H9 (cell line): ENCODE data around the gene BRD8. TPM values are rescaled to one million over a fixed set of nuclear protein-coding genes. Genes with fewer than 3 reads are reported as not detected.
A peak's percentile ranks its signal among the peaks of the same experiment; 100 is the strongest.

Experiments used
- DNase-seq: peaks from one replicate; pipeline ENCODE4 v3.0.0-alpha.2; 2017
- H2AFZ ChIP-seq: one replicate; pipeline ENCODE4 v1.6.1; 2013; ENCODE audit warnings: mild to moderate bottlenecking, low read length, control low read depth, moderate library complexity
- H2AK5ac ChIP-seq: 2 replicates; pipeline ENCODE4 v1.6.1; 2013; ENCODE audit warnings: low read length, control low read depth, mixed read lengths; ENCODE audit not compliant: insufficient read length
- H2BK120ac ChIP-seq: one replicate; pipeline ENCODE4 v1.6.1; 2013; ENCODE audit warnings: low read depth, mild to moderate bottlenecking, low read length, control low read depth, inconsistent platforms; ENCODE audit not compliant: poor library complexity, severe bottlenecking
- H2BK12ac ChIP-seq: 2 replicates; pipeline ENCODE4 v1.6.1; 2013; ENCODE audit warnings: low read length, control low read depth, mixed read lengths, low read depth; ENCODE audit not compliant: insufficient read length
- H2BK15ac ChIP-seq: 2 replicates; pipeline ENCODE4 v1.6.1; 2013; ENCODE audit warnings: low read depth, low read length, control low read depth
- H2BK20ac ChIP-seq: one replicate; pipeline ENCODE4 v1.6.1; 2013; ENCODE audit warnings: low read depth, mild to moderate bottlenecking, low read length, control low read depth, inconsistent platforms; ENCODE audit not compliant: poor library complexity, severe bottlenecking
- H2BK5ac ChIP-seq: 2 replicates; pipeline ENCODE4 v1.6.1; 2013; ENCODE audit warnings: low read length, control low read depth, mixed read lengths; ENCODE audit not compliant: insufficient read length
- H3K14ac ChIP-seq: 2 replicates; pipeline ENCODE4 v1.6.1; 2013; ENCODE audit warnings: low read length, control low read depth; ENCODE audit not compliant: insufficient read depth
- H3K18ac ChIP-seq: 2 replicates; pipeline ENCODE4 v1.6.1; 2013; ENCODE audit warnings: low read depth, mild to moderate bottlenecking, mixed read lengths, low read length, control low read depth; ENCODE audit not compliant: insufficient read length
- H3K23ac ChIP-seq: 2 replicates; pipeline ENCODE4 v1.6.1; 2013; ENCODE audit warnings: low read length, control low read depth, mixed read lengths, low read depth; ENCODE audit not compliant: insufficient read length
- H3K23me2 ChIP-seq: 2 replicates; pipeline ENCODE4 v1.6.1; 2013; ENCODE audit warnings: low read depth, mild to moderate bottlenecking, mixed read lengths, low read length, control low read depth; ENCODE audit not compliant: insufficient read length, poor library complexity, severe bottlenecking
- H3K27ac ChIP-seq: 2 replicates; pipeline ENCODE4 v1.5.1; 2013; ENCODE audit warnings: low read length, control low read depth, mixed read lengths, low read depth; ENCODE audit not compliant: insufficient read length
- H3K27me3 ChIP-seq: 2 replicates; pipeline ENCODE4 v1.6.1; 2013; ENCODE audit warnings: low read length, control low read depth, inconsistent platforms; ENCODE audit not compliant: insufficient read depth
- H3K4ac ChIP-seq: 2 replicates; pipeline ENCODE4 v1.6.1; 2013; ENCODE audit warnings: low read depth, mild to moderate bottlenecking, control low read depth, inconsistent platforms, low read length, moderate library complexity
- H3K4me1 ChIP-seq: 2 replicates; pipeline ENCODE4 v1.6.1; 2013; ENCODE audit warnings: low read length, control low read depth, inconsistent platforms; ENCODE audit not compliant: insufficient read depth
- H3K4me2 ChIP-seq: 2 replicates; pipeline ENCODE4 v1.6.1; 2013; ENCODE audit warnings: low read length, control low read depth, mixed read lengths; ENCODE audit not compliant: insufficient read length, insufficient read depth
- H3K56ac ChIP-seq: 2 replicates; pipeline ENCODE4 v1.6.1; 2013; ENCODE audit warnings: low read depth, mild to moderate bottlenecking, mixed read lengths, low read length, control low read depth; ENCODE audit not compliant: insufficient read length
- H3K79me1 ChIP-seq: 2 replicates; pipeline ENCODE4 v1.6.1; 2013; ENCODE audit warnings: low read depth, mild to moderate bottlenecking, moderate library complexity, low read length, control low read depth, inconsistent platforms; ENCODE audit not compliant: insufficient read depth, poor library complexity, severe bottlenecking
- H3K79me2 ChIP-seq: 2 replicates; pipeline ENCODE4 v1.6.1; 2013; ENCODE audit warnings: low read length, control low read depth, inconsistent platforms; ENCODE audit not compliant: insufficient read depth
- H3K9ac ChIP-seq: 2 replicates; pipeline ENCODE4 v1.6.1; 2013; ENCODE audit warnings: low read length, control low read depth, mixed read lengths; ENCODE audit not compliant: insufficient read length; ENCODE audit errors: extremely low read depth
- H3K9me3 ChIP-seq: one replicate; pipeline ENCODE4 v1.6.1; 2013; ENCODE audit warnings: low read depth, low read length, inconsistent platforms; ENCODE audit not compliant: control insufficient read depth
- H3T11ph ChIP-seq: one replicate; pipeline ENCODE4 v1.6.1; 2013; ENCODE audit warnings: mild to moderate bottlenecking, low read length, control low read depth, inconsistent platforms
- H4K20me1 ChIP-seq: one replicate; pipeline ENCODE4 v1.6.1; 2013; ENCODE audit not compliant: control insufficient read depth, insufficient read length, insufficient read depth
- H4K5ac ChIP-seq: 2 replicates; pipeline ENCODE4 v1.6.1; 2013; ENCODE audit warnings: low read depth, mild to moderate bottlenecking, mixed read lengths, low read length, control low read depth; ENCODE audit not compliant: insufficient read length
- H4K8ac ChIP-seq: replicated peaks from 2 replicates; pipeline ENCODE4 v1.6.1; 2013; ENCODE audit warnings: low read length, control low read depth, mixed read lengths, low read depth; ENCODE audit not compliant: insufficient read length
- H4K91ac ChIP-seq: 2 replicates; pipeline ENCODE4 v1.6.1; 2013; ENCODE audit warnings: low read depth, mild to moderate bottlenecking, moderate library complexity, mixed read lengths, low read length, control low read depth; ENCODE audit not compliant: insufficient read length
- H3K27ac Mint-ChIP-seq, 3 experiments: 2 replicates in 2 of 3; 3 replicates in 1 of 3; pipeline ENCODE4 v1.8.0; 2020 to 2021; ENCODE audit warnings: mixed read lengths in 3 of 3, mild to moderate bottlenecking in 1 of 3, moderate library complexity in 1 of 3
- H3K27me3 Mint-ChIP-seq: 2 replicates; pipeline ENCODE4 v1.8.0; 2021; ENCODE audit warnings: low read depth, mild to moderate bottlenecking, moderate library complexity, mixed read lengths
- H3K36me3 Mint-ChIP-seq, 3 experiments: 2 replicates in 2 of 3; 3 replicates in 1 of 3; pipeline ENCODE4 v1.8.0; 2020 to 2021; ENCODE audit warnings: low read depth in 3 of 3, mixed read lengths in 3 of 3; ENCODE audit not compliant: insufficient read depth in 1 of 3
- H3K4me1 Mint-ChIP-seq, 2 experiments: 2 replicates each; pipeline ENCODE4 v1.8.0; 2020; ENCODE audit warnings: mixed read lengths in 2 of 2
- H3K4me3 Mint-ChIP-seq, 2 experiments: 2 replicates in 1 of 2; 3 replicates in 1 of 2; pipeline ENCODE4 v1.8.0; 2020 to 2021; ENCODE audit warnings: mild to moderate bottlenecking in 2 of 2, mixed read lengths in 2 of 2, moderate library complexity in 1 of 2
- H3K9me3 Mint-ChIP-seq, 2 experiments: 2 replicates in 1 of 2; 3 replicates in 1 of 2; pipeline ENCODE4 v1.8.0; 2020; ENCODE audit warnings: mild to moderate bottlenecking in 2 of 2, mixed read lengths in 2 of 2, moderate library complexity in 1 of 2
- WGBS: extraction: QIAGEN DNeasy Blood & Tissue Kit; methylation state at CpG from one replicate; pipeline ENCODE4 v1.1.7; 2013; ENCODE audit warnings: missing lambda C conversion rate, low lambda C conversion rate, mixed read lengths; ENCODE audit not compliant: insufficient read length; ENCODE audit errors: extremely low coverage; 5-methylcytosine and 5-hydroxymethylcytosine counted together
- long read RNA-seq: library from polyadenylated mRNA; unstranded; transcript quantifications from one replicate; pipeline ENCODE4 v2.0.0, GENCODE V29; 2020
- total RNA-seq: library from RNA; stranded (reverse); gene quantifications from 2 replicates; pipeline ENCODE4 v1.2.1, GENCODE V29; 2021
- TF ChIP-seq, protein P1 (sequence below): fragments of 200-600 bp; sonication (generic); conservative IDR thresholded peaks from 3 replicates; pipeline ENCODE4 v1.8.0; 2021; ENCODE audit warnings: antibody characterized with exemption, mild to moderate bottlenecking

BRD8 gene, protein sequence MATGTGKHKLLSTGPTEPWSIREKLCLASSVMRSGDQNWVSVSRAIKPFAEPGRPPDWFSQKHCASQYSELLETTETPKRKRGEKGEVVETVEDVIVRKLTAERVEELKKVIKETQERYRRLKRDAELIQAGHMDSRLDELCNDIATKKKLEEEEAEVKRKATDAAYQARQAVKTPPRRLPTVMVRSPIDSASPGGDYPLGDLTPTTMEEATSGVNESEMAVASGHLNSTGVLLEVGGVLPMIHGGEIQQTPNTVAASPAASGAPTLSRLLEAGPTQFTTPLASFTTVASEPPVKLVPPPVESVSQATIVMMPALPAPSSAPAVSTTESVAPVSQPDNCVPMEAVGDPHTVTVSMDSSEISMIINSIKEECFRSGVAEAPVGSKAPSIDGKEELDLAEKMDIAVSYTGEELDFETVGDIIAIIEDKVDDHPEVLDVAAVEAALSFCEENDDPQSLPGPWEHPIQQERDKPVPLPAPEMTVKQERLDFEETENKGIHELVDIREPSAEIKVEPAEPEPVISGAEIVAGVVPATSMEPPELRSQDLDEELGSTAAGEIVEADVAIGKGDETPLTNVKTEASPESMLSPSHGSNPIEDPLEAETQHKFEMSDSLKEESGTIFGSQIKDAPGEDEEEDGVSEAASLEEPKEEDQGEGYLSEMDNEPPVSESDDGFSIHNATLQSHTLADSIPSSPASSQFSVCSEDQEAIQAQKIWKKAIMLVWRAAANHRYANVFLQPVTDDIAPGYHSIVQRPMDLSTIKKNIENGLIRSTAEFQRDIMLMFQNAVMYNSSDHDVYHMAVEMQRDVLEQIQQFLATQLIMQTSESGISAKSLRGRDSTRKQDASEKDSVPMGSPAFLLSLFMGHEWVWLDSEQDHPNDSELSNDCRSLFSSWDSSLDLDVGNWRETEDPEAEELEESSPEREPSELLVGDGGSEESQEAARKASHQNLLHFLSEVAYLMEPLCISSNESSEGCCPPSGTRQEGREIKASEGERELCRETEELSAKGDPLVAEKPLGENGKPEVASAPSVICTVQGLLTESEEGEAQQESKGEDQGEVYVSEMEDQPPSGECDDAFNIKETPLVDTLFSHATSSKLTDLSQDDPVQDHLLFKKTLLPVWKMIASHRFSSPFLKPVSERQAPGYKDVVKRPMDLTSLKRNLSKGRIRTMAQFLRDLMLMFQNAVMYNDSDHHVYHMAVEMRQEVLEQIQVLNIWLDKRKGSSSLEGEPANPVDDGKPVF
- 67.9 and 69.1 TPM in 2 replicates for total RNA-seq
- long read RNA-seq, transcript BRD8-201 (22 exons, 3,198 nt) = minor isoform, 12 of 295 reads
- long read RNA-seq, transcript BRD8-205 (20 exons, 2,912 nt) = major isoform, 16 of 295 reads
- long read RNA-seq, transcript BRD8-203 (21 exons, 2,982 nt) = major isoform, 16 of 295 reads
- long read RNA-seq, partial matches to known transcripts = 56 of 295 reads
- long read RNA-seq, other reads (novel, unspliced or antisense) = 191 of 295 reads

DNA sequence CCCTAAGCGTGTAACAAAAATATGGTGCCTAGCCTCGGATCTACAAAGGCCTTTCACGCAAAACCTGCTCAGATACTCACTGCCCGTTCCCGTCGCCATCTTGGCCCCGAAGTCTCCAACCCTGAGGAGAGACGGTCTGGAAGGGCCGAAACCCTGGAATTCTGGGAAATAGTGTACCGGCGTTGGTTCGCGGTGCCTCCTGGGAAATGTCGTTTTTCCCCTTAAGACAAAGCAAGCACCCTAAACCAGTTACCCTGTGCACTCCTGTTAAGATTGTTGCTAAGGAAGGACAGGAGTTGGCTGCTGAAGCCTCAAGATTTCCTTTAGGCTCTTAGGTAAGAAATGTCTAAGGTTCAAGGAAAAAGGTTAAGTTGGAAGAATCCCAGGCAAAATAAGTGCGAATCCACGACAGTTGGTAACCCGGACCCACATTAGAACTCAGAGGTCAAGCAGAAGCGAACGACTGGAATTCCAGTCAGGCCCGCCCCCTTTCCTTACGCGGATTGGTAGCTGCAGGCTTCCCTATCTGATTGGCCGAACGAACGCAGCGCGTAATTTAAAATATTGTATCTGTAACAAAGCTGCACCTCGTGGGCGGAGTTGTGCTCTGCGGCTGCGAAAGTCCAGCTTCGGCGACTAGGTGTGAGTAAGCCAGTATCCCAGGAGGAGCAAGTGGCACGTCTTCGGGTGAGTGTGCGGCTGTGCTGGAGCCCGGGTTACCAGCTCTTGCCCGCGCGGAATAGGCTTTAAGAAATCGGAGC, at the start of gene BRD8, which contains the start of gene KIF20A:
BRD8 (minus strand) TSS at position 115 of the 761 bp plus-strand sequence; CDS start at position 99, 16 bp downstream.
KIF20A (plus strand) TSS at position 597 of the 761 bp plus-strand sequence. CDS start 569 bp downstream, outside the sequence.
- Histone ChIP-seq H2AK5ac (no peak within 1 kb of the TSS), H3K23me2 (peaks cover 8% of the 10 kb centered on the region), H3K14ac (peak within 1 kb of the TSS; percentile 92; the same call in 1 of the 2 replicates), H3K9me3 (no peaks in the 10 kb centered on the region), H2BK5ac (no peak within 1 kb of the TSS), H3K56ac (peak within 1 kb of the TSS; percentile 3), H3K18ac (peak within 1 kb of the TSS; percentile 89), H4K8ac (no peak within 1 kb of the TSS), H3K23ac (no peak within 1 kb of the TSS), H4K5ac (no peak within 1 kb of the TSS), H4K91ac (no peak within 1 kb of the TSS), H2BK15ac (no peak within 1 kb of the TSS), H3T11ph (peak within 1 kb of the TSS; percentile 61), H3K79me1 (no peaks in the 10 kb centered on the region), H2BK120ac (no peak within 1 kb of the TSS), H2AFZ (peak within 1 kb of the TSS; percentile 76), H3K27me3 (no peaks in the 10 kb centered on the region), H3K79me2 (peaks cover 4% of the 10 kb centered on the region; the same call in 1 of the 2 replicates), H3K27ac (peak within 1 kb of the TSS; percentile 28), H3K4me2 (peak within 1 kb of the TSS; percentile 84), H3K4ac (no peak within 1 kb of the TSS), H3K4me1 (no peaks in the 10 kb centered on the region), H2BK20ac (no peak within 1 kb of the TSS), H4K20me1 (no peaks in the 10 kb centered on the region), H2BK12ac (no peak within 1 kb of the TSS), H3K9ac (peak within 1 kb of the TSS; percentile 86)
- no peak within 1 kb of the TSS; a peak in 2 of 7 replicates for H3K27ac Mint-ChIP-seq
- DNase-seq = peak; percentile 98
- no peaks in the 10 kb centered on the region for H3K27me3 Mint-ChIP-seq
- H3K9me3 Mint-ChIP-seq = no peaks in the 10 kb centered on the region
- no CpG with 5 or more reads among the region's 41 CpGs for whole genome bisulfite sequencing
- TF ChIP-seq, protein P1, sequence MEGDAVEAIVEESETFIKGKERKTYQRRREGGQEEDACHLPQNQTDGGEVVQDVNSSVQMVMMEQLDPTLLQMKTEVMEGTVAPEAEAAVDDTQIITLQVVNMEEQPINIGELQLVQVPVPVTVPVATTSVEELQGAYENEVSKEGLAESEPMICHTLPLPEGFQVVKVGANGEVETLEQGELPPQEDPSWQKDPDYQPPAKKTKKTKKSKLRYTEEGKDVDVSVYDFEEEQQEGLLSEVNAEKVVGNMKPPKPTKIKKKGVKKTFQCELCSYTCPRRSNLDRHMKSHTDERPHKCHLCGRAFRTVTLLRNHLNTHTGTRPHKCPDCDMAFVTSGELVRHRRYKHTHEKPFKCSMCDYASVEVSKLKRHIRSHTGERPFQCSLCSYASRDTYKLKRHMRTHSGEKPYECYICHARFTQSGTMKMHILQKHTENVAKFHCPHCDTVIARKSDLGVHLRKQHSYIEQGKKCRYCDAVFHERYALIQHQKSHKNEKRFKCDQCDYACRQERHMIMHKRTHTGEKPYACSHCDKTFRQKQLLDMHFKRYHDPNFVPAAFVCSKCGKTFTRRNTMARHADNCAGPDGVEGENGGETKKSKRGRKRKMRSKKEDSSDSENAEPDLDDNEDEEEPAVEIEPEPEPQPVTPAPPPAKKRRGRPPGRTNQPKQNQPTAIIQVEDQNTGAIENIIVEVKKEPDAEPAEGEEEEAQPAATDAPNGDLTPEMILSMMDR = no peak
- H3K4me1 Mint-ChIP-seq = peaks cover 12 to 16% of the 10 kb centered on the region in 2 experiments
- peaks cover 30 to 58% (median 57%) of the 10 kb centered on the region in 3 experiments for H3K36me3 Mint-ChIP-seq
- H3K4me3 Mint-ChIP-seq = no peak within 1 kb of the TSS
